GM18907 (cell line): ENCODE measurements around the gene MRNIP.
"Not testable (repeated sequence)": the region's sequence is repeated elsewhere in the genome, so short reads cannot be mapped to it uniquely, and the experiment has no call there.

Experiments used
- ATAC-seq: cut with Tn5 transposase; IDR thresholded peaks from one replicate; pipeline ENCODE4 v1.9.1; 2021; ENCODE audit warnings: mild to moderate bottlenecking, moderate library complexity; ENCODE audit not compliant: unreplicated experiment

Gene MRNIP

DNA sequence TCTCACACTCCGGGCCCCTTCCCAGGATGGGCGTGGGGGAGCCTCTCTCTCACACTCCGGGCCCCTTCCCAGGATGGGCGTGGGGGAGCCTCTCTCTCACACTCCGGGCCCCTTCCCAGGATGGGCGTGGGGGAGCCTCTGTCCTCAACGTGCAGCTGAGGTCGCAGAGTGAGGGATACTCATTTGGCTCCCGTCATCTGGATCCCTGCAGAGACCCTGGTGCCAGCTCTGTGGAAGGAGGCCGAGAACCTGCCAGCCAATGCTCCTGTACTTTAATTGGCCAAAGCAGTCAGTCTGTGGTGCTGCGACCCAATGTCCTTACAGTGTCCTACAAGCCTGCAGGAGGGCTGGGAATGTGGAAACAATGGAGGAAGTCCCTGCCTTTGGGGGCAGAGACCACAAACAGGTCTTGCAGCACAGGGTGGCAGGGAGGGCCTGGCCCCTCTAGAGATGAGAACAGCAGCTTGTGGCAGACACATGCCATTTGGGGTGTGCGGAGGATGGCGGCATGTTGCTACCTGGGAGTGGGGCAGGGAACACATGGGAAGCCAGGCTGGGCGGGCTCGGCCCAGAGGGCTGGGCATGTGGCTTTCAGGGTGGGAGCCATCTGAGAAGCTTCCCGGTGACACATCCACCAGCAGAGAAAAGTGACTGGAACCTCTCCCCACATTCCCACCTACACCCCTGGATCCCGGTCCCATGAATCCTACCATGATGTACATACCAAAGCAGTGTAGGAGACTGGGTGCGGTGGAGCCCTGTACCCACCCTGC, 13.6 kb upstream of the MRNIP start:
- ATAC-seq, result no peak

DNA sequence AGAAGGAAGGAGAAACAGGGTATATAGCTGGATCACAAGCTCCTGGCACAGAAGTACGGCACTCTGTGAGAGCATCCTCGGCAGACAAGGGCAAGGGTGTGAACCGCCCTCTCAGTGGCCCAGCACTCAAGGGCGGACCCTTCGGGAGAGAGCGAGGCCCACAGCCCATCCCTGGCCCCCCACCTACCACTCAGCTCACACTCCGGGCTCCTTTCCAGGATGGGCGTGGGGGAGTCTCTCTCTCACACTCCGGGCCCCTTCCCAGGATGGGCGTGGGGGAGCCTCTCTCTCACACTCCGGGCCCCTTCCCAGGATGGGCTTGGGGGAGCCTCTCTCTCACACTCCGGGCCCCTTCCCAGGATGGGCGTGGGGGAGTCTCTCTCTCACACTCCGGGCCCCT, 12.9 kb upstream of the MRNIP start:
- ATAC-seq, result not testable (repeated sequence)

GRCh38 chr5:179870952-179871351, 12.3 kb upstream of the MRNIP start:
- ATAC-seq, result no peak

GRCh38 chr5:179870403-179870903, 11.8 kb upstream of the MRNIP start:
- ATAC-seq, result no peak

DNA sequence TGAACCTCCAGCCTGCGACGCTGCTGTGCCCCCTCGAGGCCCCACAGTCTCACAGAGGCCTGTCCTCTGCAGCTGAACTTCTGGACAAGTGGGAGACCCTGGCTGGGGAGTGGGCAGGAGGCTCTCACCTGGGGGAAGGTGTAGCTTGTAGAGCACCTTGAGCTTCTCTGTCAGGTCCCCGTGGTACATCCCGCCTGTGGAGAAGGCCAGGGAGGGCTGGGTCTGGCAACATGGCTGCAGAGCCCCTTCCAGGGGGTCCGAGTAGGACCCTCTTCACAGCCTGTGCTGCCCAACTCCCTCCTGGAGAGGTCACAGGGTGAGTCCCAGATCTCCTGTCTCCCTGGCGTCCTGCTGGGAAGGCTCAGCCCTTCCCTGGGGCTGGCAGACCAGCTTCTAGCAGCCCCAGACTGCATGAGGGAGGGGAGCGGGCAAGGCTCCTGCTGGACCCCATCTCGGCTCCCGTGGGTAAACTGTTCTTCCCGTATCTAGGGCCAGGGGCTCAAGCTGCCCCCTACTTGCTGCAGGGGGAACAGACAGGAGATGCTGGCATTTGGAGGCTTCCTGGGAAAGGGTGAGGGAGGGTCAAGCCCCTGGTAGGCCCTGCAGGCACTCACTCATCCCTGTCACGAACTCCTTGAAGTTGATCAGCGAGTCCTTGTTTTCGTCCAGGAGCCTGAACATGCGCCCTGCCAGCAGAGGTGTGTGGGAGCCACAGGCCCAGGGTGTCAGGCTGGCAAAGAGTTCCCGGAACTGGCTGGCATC, 11.2 kb upstream of the MRNIP start:
- ATAC-seq, result no peak

DNA sequence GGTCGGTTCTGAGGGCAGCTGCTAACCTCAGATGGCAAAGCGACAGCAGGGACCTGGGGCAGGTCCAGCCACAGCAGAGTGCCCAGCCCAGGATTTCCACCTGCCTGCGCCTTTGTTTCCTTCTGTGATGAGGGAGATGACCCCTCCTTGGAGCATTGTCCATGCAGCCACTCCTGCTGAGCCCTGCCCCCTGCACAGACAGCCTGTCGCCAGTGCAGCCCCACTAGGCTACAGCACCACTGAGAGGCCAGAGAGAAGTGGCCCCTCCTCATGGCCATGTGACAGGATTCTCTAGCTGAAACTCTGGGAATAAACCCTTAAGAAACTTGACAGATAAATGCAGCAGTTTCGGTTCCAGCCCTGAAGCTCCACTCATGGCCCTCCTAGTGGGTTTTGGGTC, 10.5 kb upstream of the MRNIP start:
- ATAC-seq, result no peak

DNA sequence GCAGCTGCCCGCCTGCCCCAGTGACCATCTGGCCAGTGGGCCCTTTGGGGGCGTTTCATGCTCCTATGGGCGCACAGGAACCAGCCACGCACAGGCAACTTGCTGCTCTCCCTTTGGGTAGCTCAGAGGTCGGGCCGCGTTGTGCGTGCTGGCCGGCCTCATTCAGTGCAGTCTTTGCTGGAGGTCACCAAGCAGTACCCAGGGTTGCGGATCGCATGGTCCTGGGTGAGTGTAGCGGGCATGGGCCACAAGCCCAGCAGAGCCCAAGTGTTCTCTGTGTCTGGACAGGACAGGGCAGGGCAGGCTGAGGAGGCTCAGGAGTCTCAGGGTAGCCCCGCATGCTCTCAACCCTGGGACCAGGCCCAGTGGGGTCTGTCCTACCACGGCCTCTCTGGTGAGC, 9.9 kb upstream of the MRNIP start:
- ATAC-seq, result no peak

DNA sequence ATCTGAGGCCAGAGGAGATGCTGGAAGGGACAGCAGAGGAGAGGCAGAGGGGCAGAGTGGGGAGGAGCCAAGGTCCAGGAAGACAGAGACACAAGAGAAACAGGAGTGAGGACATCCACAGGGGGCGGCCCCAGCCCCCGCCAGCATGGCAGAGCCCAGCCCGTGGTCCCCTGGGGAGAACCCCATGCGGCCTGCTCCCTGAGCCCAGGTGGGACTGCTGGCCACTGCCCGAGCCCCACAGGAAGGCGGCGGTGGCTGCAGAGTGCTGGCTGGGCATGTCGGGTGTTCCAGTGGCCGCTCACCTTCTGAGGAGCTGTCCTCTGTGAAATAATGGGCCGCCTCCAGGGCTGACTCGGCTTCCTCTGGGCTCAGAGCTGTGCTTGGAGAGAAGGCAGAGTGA, 8.9 kb upstream of the MRNIP start:
- no peak for ATAC-seq

- no peak for ATAC-seq
Measured at GRCh38 chr5:179867079-179867465, 8.5 kb upstream of the MRNIP start.

GRCh38 chr5:179866241-179867078, 7.8 kb upstream of the MRNIP start:
- no peak for ATAC-seq

- no peak for ATAC-seq
Measured at GRCh38 chr5:179865491-179866240, 7.0 kb upstream of the MRNIP start.

GRCh38 chr5:179864686-179865085, 6.1 kb upstream of the MRNIP start:
- no peak for ATAC-seq

- ATAC-seq, result no peak
Measured at GRCh38 chr5:179863449-179864085, 5.0 kb upstream of the MRNIP start.

GRCh38 chr5:179862891-179863290, 4.3 kb upstream of the MRNIP start:
- no peak for ATAC-seq

GRCh38 chr5:179862296-179862695, 3.7 kb upstream of the MRNIP start:
- no peak for ATAC-seq

DNA sequence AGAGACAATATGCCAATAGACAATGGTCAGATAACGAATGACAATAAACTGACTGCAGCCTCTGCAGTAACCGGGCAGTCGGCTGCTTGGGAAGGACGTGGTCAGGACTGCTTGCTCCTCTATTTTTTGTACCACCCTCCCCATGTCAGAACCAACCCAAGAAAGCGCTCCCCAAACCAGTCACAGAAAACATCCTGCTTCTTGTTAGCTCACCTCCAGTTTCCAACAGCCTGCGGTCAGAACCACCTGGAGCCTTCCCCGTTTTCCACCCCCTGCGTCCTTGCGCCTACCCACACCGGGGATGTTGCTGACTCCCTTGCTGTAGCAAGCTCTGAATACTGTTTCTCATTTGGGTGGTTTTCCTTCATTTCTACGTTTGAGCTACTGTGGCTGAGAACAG, 1.7 kb upstream of the MRNIP start:
- no peak for ATAC-seq

DNA sequence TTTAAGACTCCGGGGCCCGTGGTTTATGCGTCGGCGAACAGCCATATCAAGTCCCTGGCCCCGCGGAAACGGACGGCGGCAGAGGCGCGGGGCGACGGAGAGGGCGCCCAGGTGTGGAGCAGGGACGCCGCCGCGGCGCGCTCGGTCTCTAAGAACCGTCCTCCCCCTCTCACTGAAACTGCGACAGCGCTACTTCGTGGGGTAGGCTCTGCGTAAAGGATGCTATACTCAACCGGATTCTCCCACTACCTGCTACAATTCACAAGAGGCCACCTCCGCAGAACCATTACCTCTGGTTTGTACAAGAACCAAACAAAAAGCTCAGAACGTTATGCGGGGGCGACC, 404 bp downstream of the MRNIP start:
- peak; percentile 46 for ATAC-seq

GRCh38 chr5:179854356-179854755, 4.3 kb downstream of the MRNIP start:
- ATAC-seq, result no peak

GRCh38 chr5:179852993-179853547, 5.5 kb downstream of the MRNIP start:
- ATAC-seq, result peak; percentile 75

DNA sequence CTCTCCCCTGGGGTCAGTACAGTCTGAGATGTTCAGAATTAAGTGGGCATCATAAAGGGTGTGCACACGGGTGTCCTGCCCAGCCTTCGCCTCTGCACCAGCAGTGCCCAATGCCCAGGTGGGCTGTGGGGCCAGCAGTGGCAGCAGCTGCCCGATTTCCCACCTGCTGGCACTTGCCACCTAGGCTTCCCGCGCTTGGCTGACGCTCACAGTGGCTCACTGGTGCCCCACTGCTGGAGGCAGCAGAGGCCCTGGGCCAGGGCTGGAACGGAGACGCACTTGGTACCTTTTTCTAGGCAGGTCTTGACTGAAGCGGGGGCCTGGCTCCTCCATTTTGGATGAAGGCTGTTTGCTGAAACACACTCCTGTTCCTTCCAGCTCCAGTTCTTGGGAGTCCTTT, 17.0 kb downstream of the MRNIP start:
- no peak for ATAC-seq
